Activated T-cell treated with anti-CD3 and anti-CD28 coated beads for 1 hour (primary cell): ENCODE data around the gene ARID5B.

Source experiments
- DNase-seq: peaks from one replicate; pipeline ENCODE4 v3.0.0-alpha.2; 2020; ENCODE audit warnings: low read depth

ARID5B gene

DNA sequence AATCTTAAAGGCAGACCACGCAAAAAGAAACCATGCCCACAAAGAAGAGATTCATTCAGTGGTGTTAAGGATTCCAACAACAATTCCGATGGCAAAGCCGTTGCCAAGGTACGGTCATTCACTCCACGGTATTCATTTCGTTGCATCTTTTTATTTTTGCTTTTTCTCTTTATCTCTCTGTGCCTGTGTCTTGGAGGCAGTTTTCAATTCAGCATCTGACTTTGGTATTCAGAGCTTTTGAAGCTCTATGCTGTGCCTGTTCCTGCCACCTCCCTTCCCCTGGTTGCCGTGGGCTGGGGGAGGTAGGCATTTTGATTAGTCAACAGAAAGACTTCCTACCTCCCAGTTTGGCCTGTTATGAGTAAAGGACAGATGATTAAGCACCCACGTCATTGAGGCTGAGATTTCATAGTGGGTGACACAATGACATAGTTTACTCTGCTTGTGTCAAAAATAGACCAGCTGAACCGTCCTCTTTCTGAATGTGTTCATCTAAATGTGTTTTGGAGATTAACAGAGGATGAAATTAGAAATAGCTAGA is 149.5 kb downstream of the ARID5B start:
- DNase-seq, result peak; percentile 45

- no peak for DNase-seq
Observed at GRCh38 chr10:62052276-62052675, 150.8 kb downstream of the ARID5B start.

DNA sequence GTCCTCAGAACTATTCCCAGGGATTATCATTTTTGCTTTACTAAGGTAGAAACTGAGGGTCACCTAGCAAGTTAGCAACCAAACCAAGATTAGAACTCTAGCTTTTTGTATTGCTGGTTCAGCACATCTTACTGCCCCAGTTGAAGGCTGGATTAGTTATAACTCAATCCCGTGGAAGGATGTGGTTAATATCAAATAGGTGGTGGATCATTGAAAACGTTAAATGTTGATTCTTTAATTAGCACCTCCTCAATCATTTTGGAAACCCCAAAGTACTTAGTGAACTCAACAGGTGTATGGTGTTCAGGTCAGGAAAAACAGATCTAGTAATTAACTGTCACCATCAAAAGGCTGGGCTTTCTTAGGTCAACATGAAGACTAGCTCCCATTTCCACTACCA is 152.4 kb downstream of the ARID5B start:
- no peak for DNase-seq

GRCh38 chr10:62054408-62054807 is 152.9 kb downstream of the ARID5B start:
- no peak for DNase-seq

- no peak for DNase-seq
Observed at GRCh38 chr10:62054830-62055229, 153.3 kb downstream of the ARID5B start.

- no peak for DNase-seq
Observed at GRCh38 chr10:62056219-62056618, 154.7 kb downstream of the ARID5B start.

GRCh38 chr10:62056698-62057097 is 155.2 kb downstream of the ARID5B start:
- DNase-seq, result no peak

GRCh38 chr10:62057359-62057758 is 155.9 kb downstream of the ARID5B start:
- no peak for DNase-seq

DNA sequence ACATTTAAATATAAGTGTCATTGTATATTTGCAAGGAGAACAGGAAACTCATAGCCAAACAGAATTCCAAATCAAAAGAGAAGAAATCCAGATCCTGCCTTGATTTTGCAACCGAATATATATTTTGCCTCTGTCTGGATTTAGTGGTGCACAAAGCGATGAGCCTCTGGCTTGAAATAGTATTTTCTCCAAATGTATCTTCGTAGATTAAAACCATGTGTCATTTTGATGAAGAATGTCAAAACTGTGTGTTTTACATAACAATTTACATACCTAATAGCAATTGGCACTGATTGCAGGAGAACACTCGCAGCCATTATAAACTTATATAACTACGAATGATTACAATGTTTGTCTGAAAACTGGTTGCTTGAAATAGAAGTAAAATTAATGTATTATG is 156.4 kb downstream of the ARID5B start:
- no peak for DNase-seq

- DNase-seq, result no peak
Observed at GRCh38 chr10:62058476-62058875, 157.0 kb downstream of the ARID5B start.

DNA sequence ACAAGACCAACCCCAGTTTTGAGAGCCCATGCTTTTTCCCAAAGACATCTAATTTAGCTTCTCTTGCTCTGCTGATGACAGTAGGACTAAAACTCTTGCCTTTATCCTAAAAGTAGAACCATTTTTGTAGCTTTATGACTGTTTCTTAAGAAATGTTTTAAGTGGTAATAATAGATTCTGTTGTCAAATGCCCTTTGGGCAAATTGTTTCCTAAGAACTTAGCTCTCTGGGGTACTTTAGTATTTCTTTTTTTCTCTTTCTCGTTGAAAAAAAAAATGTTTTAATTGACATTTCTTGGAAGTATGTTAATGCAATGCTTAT is 157.4 kb downstream of the ARID5B start:
- no peak for DNase-seq

DNA sequence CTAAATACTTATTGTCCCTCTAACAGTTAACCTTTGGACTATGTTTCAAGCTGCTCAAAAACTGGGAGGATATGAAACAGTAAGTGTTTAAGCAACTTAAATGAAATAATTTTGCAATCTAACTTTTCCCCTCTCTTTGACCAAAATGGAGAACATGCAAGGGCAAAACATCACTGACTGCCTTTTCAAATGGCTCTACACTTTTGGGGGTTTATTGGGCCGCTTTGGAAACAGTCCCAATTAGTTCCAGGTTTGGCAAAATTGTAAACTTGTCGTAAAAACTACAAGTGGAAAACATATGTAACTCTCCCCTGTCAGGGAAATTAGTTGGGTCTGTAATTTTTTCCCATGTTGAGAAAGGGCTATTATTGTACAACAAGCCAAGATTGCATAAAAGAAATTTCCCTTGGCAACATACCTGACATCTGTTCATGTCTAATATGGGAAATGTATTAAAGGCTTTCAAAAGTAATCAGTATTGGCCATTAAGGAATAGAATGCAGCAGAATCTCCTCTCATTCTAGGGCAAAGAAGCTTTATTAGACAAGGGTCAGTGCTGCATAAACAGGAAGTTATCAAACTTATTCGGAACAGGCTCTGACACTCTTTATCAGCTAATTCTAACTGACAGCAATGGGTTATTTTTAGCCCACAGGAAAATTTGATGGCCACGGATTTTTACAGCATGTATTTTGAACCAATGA is 157.9 kb downstream of the ARID5B start:
- DNase-seq, result no peak

- DNase-seq, result no peak
Observed at GRCh38 chr10:62062028-62062427, 160.5 kb downstream of the ARID5B start.

DNA sequence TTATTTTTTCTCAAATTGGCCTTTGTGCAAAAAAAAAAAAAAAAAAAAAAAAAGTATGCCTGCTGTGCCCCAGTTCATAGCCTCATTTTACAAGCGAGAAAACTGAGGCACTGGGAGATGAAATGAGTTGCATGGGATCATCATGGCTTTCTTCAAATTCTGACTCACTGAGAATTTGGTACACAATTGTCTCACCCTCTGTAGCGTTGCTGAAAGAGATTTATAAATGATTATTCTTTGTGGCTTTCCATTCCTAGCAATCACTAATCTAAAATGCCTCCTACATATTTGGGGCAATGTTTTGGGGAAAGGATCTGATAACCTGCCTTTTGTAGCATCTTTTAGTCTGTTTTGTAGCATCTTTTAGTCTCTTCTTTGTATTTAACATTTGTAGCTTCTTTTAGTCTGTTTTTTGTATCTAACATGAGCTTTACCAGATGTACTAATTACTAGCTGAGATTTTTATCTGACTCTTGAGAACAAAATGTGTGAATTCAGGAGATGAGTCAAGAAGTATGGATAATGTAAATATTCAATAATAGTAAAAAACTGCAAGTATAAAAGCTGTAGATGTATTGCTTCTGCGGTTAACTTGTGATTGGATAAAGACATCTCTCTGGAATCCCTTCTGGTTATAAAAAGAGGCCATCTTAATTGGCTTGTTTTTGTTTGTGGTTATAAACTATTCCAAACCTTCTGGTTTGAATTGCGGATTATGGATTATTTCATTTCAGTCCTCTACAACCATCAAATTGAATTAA is 161.4 kb downstream of the ARID5B start:
- no peak for DNase-seq

GRCh38 chr10:62063795-62064472 is 162.4 kb downstream of the ARID5B start:
- no peak for DNase-seq

- no peak for DNase-seq
Observed at GRCh38 chr10:62067560-62067959, 166.1 kb downstream of the ARID5B start.

- no peak for DNase-seq
Observed at GRCh38 chr10:62068464-62068863, 167.0 kb downstream of the ARID5B start.

DNA sequence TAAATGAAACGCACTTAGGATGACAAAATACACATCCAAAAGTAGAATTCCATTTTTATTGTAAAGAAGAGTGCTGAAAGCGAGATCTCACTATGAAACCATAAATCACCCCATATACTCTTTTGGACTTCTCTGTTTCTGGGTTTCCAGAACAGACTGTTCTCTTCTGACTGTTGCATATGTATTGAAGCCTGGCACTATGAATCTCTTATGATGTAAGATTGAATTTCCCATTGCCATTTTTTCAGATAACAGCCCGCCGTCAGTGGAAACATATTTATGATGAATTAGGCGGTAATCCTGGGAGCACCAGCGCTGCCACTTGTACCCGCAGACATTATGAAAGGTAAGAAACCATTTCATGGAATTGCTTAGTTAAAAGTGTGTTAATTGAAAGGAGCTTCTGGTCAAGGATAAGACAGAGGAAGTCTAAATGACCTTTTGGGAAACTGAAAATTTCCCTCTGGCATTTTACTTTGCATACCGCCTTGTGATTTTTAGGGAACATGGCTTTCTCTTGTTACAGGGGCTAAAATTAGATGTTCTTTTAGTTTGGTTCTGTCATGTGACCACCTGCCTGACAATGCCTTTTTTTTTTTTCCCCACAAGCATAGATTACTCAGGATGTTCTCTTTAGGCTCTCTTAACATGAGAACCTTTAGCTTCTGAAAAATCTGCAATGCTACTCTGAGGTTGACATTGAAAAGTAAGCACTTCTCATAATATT is 168.1 kb downstream of the ARID5B start:
- no peak for DNase-seq

DNA sequence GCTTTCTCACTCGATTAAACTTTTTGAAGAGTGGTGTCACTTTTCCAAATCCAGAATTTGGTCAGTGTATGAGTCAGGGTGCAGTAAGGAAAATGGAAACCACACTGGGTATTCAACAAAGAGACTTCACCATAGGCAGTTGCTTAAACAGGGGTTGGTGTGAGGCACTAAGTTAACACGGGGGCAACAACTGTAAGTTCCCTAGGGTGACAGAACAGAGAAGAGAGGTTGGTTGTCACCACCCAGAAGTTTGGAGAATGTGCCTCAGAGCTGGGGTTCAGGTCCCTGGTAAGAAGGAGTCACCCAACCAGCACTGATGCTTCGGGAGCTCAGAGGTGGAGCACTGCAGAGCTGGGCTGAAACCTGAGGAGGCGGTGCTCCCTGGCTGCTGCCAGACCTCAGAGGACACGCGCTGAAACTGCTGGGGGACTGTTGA is 170.4 kb downstream of the ARID5B start:
- DNase-seq, result no peak

- no peak for DNase-seq
Observed at GRCh38 chr10:62072901-62073300, 171.4 kb downstream of the ARID5B start.

GRCh38 chr10:62073429-62073828 is 171.9 kb downstream of the ARID5B start:
- no peak for DNase-seq

DNA sequence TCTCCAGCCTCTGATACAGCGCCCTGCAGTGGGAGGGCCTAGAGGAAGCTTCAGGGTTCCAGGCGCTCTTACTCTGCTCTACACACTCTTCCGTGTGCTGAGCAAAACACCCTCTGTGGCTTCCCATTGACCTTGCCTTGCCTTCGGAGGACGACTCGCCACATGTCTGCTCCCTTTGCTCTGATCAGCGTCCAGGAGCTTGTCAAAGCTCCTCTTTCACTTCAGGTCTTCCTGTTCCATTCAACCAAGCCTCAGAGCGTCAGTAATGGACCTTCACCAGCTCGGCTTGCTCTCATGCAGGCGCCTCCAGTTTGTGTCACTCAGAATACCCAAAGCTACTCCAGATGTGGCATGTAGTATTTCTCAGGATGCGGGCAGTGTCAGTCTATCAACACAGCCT is 173.9 kb downstream of the ARID5B start:
- DNase-seq, result no peak
